Ishikawa (cell line): Measurements from ENCODE around the gene TUBGCP2.

Experiments used
- CEBPB ChIP-seq: IDR thresholded peaks from 2 replicates; pipeline ENCODE4 v1.6.1; 2012
- CREB1 ChIP-seq: IDR thresholded peaks from 2 replicates; pipeline ENCODE4 v1.6.1; 2012; ENCODE audit warnings: low read depth
- EGR1 ChIP-seq: IDR thresholded peaks from 2 replicates; pipeline ENCODE4 v1.6.1; 2012
- EP300 ChIP-seq: IDR thresholded peaks from 2 replicates; pipeline ENCODE4 v1.6.1; 2012; ENCODE audit warnings: borderline replicate concordance
- FOXM1 ChIP-seq: IDR thresholded peaks from 2 replicates; pipeline ENCODE4 v1.6.1; 2012; ENCODE audit warnings: low read depth, borderline replicate concordance
- NFIC ChIP-seq: IDR thresholded peaks from 2 replicates; pipeline ENCODE4 v1.6.1; 2012
- RAD21 ChIP-seq: IDR thresholded peaks from 2 replicates; pipeline ENCODE4 v1.6.1; 2012; ENCODE audit warnings: low read depth
- TAF1 ChIP-seq: IDR thresholded peaks from 2 replicates; pipeline ENCODE4 v1.6.1; 2012; ENCODE audit warnings: low read depth, mild to moderate bottlenecking
- TCF12 ChIP-seq: IDR thresholded peaks from 2 replicates; pipeline ENCODE4 v1.6.1; 2012; ENCODE audit warnings: low read depth
- TEAD4 ChIP-seq: IDR thresholded peaks from 2 replicates; pipeline ENCODE4 v1.6.1; 2012
- YY1 ChIP-seq: IDR thresholded peaks from 2 replicates; pipeline ENCODE4 v1.6.1; 2012; ENCODE audit warnings: low read depth
- TF ChIP-seq, protein P1 (sequence below): IDR thresholded peaks from 2 replicates; pipeline ENCODE4 v1.6.1; 2012

Gene TUBGCP2

DNA sequence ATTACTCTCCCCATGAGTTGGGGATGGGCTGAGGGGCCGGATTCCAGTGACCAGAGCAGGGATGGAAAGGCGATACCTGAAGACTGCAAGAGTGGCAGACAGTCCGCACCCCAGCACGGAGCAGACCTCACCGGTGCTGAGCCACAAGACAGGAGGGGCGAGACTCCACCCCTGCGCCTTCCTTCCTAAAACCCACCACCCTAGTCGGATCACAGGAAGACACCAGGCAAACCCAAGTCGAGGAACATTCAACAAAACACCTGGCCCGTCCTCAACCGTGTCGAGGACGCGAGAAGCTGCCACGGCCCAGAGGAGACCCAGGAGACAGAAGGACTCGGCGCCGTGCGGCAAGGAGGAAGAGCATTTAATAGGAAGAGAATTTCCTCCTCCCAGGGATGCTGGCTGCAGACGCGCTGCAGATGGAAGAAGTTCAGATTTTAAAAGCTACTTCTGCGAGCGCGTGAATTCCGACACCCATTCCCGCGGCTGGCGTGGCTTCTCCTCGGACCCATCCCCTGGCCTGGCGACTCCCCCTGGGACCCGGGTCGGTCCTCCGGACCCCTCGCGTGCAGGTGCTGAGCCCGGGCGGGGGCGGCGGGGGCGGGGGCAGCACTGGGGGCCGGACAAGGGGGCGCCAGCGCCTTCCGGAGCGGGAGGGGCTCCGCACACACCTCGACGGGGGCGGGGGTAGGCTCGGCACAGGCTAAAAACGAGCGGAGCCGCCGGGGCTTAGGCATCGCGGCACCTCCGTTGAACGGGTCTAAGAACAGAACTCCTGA lies 79.2 kb downstream of the TUBGCP2 start:
- TF ChIP-seq NFIC (no peak), RAD21 (no peak), TEAD4 (no peak), TAF1 (no peak), CEBPB (no peak), FOXM1 (no peak), CREB1 (no peak), TCF12 (no peak), YY1 (no peak), EP300 (no peak), EGR1 (no peak)
- TF ChIP-seq, protein P1, sequence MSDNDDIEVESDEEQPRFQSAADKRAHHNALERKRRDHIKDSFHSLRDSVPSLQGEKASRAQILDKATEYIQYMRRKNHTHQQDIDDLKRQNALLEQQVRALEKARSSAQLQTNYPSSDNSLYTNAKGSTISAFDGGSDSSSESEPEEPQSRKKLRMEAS: no peak
